Measurements from ENCODE around the gene ZNF18.

- TF ChIP-seq SUZ12 (IDR thresholded peaks at IDR 0.05) (no peak), ELF4 (IDR thresholded peaks at IDR 0.05) (no peak), FOXA1 (IDR thresholded peaks at IDR 0.05) (no peak), BHLHE40 (IDR thresholded peaks at IDR 0.05; ENCODE audit: borderline replicate concordance) (no peak), PKNOX1 (IDR thresholded peaks at IDR 0.05) (no peak), SP1 (IDR thresholded peaks at IDR 0.05) (no peak), CTBP1 (IDR thresholded peaks at IDR 0.05; ENCODE audit: borderline replicate concordance) (no peak), FOXK2 (IDR thresholded peaks at IDR 0.05) (no peak), FOXM1 (IDR thresholded peaks at IDR 0.05; ENCODE audit: borderline replicate concordance) (no peak), TARDBP (IDR thresholded peaks at IDR 0.05) (no peak)
Measured at GRCh38 chr17:11928436-11928835, 68.8 kb downstream of the ZNF18 start.

All from HEK293T (cell line).